Measurements from ENCODE around the gene ZNF224.
"Not testable (repeated sequence)": the region's sequence is repeated elsewhere in the genome, so short reads cannot be mapped to it uniquely, and the experiment has no call there.

ZNF224 gene

DNA sequence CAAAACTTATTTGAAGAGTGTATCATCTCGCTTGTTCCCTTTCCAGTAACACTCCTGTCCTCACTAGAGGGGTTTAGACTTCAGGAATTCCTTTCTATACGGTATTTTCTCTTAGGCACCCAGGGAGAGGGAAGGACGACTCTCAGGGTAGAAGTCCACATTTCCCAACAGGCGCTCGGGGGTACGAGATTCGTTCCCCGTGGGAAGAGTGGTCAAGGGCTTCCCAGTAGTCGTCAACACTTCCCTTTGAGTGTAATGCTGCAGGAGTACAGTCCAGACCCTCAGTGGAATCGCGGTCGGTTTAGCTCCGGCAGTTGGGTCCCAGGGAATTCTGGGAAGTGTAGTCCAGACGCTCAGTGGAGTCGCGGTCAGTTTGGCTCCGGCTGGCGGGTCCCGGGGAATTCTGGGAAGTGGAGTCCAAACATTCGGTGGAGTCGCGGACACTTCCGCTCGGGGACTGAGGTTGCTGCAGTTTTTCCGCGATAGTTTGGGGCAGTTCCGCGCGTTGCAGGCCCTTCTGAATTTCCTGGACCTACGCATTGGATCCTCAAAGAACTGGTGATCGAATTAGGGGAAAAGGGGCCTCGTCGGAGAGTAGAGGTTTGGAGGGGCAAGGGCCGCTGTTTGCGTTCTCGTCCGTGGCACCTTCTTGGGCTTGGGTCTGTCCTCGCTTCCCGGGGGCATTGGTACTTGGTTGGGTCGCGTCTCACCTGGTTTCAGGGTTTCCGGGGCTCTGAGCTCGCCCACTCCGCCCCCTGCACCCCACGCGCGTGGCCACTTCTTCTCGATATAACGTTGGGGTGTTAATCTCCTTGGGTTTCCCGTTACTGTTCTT lies at the start of gene ZNF224:
ZNF224 (plus strand) TSS at position 431 of the 835 bp plus-strand sequence. CDS start 3,513 bp downstream, outside the sequence.
- peak; percentile 83 for DNase-seq

DNA sequence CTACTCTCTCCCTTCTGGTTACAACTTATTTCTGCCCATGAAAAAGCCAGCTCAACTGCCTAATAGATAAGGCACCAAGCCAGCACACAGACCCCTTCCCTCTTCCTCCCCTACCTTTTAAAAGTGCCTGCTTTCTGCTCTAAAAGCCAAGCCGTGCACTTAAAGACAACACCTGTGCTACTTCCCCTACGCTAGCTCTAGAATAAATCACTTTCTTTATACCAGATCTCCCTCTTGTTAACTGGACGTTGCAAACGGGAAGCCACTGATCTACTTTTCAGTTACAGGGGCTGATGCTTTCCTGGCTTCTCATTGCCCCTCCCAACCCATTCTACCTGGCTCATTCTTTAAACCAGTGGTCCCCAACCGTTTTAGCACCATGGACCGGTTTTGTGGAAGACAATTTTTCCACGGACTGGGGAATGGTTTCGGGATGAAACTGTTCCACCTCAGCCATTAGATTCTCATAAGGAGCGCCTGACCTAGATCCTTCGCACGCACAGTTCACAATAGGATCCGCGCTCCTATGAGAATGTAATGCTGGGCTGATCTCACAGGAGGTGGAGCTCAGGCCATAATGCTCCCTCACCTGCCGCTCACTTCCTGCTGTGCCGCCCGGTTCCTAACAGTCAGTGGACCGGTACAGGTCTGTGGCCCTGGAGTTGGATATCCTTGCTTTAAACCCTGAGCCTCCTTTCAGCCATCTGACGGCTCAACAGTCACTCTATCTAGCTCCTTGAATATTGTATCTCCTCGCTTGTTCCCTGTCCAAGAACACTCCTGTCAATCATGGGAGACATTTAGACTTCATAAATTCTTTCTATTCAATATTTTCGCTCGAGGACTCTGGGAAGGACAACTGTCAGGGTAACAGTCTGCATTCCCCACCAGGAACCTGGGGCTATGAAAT lies 43.2 kb upstream of the ZNF224 start:
- no peak for DNase-seq

DNA sequence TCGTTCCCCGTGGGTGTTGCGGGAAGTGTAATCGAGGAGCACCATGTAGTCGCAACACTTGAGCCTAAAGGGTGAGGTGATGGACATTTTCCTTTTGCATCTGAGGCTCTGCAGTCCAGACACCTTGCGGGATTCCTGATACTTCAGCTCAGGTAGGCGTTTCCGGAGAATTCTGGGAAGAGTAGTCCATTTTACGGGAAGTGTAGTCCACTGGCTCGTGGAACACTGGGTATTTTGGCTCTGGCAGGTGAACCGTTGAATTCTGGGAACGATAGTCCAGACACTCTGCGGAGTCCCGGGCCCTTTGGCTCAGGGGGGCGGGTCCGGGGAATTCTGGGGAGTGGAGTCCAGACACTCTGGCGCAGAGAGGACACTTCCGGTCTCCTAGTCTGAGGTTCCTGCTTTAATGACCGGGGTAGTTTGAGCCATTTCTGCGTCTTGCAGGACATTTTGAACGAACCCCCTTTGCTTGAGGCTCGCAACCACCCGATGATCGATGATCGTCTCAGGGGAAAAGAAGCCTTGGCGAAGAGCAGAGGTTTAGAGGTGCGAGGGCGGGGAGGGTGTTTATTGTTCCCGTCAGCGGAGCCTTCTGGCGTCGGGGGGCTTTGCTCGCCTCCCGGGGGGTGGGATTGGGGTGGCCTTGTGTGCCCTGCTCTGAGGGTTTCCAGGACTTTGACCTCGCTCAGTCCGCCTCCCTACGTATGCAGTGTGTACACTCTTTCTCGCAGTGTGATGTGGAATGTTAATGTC lies 42.3 kb upstream of the ZNF224 start, which contains the start of gene ZNF223:
ZNF223 (plus strand) TSS at position 387 of the 753 bp plus-strand sequence. CDS start 3,141 bp downstream, outside the sequence.
- DNase-seq: peak; percentile 90

DNA sequence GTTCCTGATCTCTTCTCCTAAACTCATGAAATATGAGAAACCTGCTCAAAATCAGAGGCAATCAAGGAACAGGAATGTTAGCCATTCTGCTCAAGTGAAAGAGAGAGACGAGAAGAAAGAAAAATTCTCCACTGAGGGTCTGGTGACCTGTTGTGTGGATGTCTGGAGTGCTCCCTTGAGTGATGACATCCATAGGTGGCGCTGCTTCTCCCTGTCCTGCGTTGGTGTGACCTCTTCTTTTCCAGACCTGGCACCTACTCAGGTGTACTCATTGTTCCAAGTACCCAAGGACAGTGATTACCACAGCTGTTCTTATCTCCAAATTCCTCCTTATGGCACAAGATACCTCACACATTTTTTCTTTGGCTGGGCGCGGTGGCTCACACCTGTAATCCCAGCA lies 38.3 kb upstream of the ZNF224 start:
- no peak for DNase-seq

DNA sequence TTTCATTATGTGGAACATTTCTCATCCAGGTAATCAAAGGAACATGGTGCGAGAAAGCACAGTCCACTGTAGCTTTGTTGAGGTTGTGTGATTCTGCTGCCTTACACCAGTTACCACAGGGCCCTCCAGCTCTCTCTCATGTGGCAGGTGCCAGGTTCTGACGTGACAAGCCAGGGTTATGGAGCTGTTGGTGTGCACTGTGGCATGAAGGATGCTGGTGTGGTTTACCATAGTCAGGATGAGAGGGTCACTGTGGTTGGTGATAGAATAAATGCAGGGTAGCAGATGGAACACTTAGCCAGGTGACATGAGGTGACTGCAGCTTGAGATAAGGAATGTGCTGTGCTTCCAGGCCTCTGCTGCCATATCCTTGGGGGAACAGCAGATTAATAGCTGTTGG lies 34.9 kb upstream of the ZNF224 start:
- DNase-seq: no peak

DNA sequence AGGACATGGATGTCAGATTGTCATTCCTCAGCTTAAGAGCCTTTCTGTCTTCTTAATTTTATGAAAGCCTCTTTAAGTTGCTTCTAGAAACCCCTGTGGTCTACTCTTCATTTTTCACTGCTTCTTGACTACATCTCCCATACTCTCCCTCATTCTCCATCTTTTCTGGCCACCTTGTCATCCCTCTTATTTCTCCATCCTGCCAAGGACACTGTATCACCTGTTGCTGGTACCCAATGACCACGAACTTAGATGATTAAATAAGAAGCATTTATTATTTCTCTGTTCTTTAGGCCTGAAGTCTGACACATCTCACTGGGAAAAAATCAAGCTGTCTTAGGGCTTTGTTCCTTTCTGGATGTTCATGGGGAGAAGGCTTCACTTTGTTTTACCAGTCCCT lies 33.1 kb upstream of the ZNF224 start:
- DNase-seq: no peak

DNA sequence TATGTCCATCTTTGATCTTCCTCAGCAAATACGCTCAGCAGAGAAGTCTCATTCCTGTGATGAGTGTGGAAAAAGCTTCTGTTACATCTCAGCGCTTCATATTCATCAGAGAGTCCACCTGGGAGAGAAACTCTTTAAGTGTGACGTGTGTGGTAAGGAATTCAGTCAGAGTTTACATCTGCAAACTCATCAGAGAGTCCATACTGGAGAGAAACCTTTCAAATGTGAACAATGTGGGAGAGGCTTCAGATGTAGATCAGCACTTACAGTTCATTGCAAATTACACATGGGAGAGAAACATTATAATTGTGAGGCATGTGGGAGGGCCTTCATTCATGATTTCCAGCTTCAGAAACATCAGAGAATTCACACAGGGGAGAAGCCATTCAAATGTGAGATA lies 27.9 kb upstream of the ZNF224 start:
- no peak for DNase-seq

DNA sequence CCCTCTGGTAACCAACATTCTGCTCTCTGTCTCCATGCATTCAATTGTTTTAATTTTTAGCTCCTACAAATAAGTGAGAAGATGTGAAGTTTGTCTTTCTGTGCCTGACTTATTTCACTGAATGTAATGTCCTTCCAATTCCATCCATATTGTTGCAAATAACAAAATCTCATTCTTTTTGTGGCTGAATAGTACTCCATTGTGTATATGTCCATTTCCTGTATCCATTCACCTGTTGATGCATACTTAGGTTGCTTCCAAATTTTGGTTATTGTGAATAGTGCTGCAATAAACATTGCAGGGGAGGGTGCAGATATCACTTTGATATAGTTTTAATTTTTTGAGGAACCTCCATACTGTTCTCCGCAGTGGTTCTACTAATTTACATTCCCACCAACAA lies 24.7 kb upstream of the ZNF224 start:
- no peak for DNase-seq

DNA sequence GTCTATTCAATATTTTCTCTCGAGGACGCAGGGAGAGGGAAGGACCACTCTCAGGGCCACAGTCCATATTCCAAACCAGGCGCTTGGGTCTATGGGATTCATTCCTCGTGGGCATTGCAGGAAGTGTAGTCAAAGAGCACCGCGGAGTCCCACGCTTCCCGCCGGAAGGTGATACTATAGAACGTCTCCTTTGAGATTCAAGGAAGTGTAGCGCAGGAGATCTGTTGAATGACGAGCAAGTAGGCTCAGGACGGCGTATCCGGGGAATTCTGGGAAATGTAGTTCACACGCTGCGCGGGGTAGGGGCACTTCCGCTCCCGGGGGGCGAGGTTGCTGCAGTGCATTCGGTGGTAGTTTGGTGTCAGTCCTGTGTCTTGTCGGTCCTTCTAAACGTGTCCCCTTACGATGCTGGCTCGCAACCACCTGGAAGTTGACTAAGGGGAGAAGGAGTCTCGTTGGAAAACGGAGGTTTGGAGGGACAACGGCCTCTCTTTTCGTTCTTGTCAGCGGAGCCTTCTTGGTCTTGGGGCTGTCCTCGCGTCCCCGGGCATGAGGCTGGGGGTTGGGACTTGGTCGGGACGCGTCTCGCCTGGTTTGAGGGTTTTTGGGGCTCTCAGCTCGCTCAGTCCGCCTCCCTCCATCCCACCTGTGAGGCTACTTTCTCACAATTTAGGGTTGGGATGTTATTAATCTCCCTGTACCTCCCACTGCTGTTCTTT lies 22.2 kb upstream of the ZNF224 start, which contains the start of gene ZNF284:
ZNF284 (plus strand) TSS at position 336 of the 719 bp plus-strand sequence. CDS start 4,231 bp downstream, outside the sequence.
- peak; percentile 88 for DNase-seq

DNA sequence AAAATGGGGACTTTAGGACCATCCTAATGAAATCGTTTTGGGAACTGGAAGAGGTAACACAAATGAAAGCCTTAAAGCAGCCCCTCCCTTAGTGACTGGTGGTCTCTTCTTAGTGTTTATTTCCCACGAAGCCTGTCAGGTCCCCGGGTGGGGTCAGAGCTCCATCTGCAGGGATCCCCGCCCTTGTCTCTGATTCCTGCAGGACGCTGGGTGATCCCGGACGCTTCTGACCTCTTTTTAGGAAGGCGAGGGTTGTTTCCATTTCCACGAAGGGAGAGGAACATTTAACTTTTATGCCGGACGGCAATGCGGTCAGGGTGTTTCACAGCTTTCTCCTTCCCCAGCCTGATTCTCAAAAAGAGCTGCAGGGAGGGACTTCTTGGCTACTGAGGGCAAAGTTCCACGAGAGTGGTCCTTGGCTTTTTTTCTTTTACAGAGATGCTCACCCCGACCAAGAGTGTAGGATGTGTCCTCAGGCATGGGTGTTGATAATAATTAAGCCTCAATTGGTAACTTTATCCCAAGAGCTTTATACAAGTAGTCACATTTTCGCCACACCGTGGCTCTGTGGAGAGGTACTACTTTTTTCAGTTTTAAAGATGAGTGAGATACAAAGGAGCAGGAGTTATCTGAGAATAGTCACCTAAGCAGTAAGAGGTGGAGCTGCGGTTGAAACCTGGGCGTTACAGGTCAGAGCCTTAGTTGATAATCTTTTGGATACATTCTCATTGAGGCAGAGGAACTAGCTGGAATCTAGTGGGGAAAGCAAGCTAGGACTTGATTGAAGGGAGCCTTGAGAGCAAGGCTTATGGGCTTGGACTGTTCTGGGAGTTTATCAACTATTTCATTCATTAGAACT lies 21.4 kb upstream of the ZNF224 start:
- no peak for DNase-seq

DNA sequence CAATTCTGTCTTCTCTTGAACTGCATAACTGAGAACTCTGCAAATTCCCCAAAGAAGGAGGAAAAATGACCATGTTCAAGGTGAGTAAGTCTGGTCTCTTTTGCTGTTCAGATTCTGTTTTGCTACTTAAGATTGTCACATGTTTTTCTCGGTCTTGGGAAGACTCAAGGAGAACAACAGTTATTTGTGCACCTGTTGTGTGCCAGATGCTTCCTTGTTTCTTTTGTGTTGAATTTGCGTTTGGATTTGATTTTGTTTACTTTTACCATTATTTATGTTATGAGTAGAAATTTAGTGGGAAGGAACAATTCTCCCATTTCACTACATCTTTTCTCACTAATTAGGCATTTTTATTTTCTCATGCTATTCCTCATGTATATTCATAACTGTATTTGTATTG lies 17.8 kb upstream of the ZNF224 start:
- no peak for DNase-seq

DNA sequence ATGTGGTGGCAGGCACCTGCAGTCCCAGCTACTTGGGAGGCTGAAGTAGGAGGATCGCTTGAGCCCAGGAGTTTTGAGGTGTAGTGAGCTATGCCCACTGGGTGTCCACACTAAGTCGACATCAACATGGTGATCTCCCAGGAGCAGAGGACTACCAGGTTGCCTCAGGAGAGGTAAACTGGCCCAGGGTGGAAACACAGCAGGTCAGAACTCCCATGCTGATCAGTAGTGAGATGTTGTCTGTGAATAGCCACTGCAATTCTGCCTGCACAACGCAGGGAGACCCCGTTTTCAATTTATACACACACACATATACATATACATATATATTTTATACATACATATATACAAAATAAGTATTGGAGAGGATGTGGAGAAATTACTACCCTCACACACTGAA lies 2.1 kb upstream of the ZNF224 start:
- no peak for DNase-seq

DNA sequence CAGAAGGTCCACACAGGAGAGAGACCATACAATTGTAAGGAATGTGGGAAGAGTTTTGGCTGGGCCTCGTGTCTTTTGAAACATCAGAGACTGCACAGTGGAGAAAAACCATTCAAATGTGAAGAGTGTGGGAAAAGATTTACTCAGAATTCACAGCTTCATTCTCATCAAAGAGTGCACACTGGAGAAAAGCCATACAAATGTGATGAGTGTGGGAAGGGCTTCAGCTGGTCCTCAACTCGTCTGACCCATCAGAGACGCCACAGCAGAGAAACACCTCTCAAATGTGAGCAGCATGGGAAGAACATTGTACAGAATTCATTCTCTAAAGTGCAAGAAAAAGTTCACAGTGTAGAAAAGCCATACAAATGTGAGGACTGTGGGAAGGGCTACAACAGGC lies 13.6 kb downstream of the ZNF224 start:
- DNase-seq: no peak

DNA sequence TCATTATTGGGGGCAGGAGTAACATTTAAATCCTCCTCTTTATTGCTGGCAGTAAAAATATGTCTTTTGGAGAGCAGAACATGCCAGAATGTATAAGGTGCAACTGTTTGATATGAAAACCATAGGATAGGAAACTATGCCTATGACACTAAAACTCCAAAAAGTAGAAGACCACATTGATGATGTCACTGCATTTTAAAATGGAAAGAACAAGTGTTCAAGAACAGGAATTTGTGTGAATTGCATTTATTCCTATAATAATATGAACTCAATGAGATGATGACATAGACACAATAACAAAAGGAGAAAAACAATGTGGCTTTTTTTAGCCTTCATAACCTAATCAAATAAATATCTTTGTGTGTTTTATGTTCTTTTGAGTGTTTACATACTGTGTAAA lies 15.3 kb downstream of the ZNF224 start:
- no peak for DNase-seq

DNA sequence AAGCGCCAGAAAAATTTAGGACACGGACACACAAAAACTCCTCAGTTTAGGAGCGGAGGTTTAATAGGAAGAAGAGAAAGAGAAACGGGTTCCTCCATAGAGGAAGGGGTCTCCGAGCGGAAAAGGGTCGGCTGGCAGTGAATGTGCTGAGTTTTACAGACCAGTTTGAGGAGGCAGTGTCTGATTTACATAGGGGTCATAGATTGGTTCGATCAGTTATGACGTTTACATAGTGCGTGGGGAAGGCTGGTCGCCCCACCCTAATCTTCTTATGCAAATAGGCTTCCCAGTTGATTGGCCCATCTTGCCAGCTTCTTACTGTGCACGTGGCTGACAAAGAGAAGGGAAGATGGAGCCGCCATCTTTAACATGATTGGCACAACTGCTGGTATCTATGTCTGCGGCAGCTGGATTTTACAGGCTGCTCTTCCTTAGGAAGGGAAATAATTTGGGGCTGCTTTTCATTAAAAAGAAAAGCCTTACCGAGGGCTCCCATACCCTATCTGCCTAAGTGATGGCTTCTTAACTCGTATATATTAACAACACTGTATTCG lies 17.8 kb downstream of the ZNF224 start:
- no peak for DNase-seq

DNA sequence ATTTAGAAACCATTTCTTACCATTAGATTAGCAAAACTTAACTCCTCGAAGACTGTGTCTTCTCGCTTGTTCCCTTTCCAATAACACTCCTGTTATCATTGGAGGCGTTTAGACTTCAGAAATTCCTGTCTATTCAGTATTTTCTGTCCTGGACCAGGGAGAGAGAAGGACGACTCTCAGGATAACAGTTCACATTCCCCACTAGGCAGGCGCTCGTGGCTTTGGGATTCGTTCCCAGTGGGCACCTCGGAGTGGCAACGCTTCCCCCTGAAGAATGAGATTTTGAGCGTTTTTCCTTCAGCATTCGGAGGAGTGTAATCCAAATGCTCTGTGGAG lies 18.6 kb downstream of the ZNF224 start:
- no peak for DNase-seq

DNA sequence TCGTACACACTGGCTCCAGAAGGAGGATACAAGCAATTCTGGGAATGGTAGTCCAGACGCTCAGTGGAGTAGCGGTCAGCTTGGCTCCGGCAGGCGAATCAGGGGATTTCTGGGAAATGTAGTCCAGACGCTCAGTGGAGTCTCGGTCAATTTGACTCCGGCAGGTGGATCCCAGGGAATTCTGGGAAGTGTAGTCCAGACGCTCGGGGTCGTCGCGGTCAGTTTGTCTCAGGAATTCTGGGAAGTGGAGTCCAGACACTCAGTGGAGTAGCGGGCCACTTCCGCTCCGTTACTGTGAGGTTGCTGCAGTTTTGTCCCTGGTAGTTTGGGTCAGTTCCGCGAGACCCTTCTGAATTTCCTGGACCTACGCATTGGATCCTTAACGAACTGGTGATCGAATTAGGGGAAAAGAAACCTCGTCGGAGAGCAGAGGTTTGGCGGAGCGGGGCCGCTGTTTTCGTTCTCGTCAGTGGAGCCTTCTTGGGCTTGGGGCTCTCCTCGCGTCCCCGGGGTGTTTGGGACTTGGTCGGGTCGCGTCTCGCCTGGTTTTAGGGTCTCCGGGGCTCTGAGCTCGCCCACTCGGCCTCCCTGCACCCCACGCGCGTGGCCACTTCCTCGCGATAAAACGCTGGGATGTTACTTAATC lies 19.1 kb downstream of the ZNF224 start, which contains the start of gene ZNF225:
ZNF225 (plus strand) TSS at position 262 of the 646 bp plus-strand sequence. CDS start 2,429 bp downstream, outside the sequence.
- DNase-seq: peak; percentile 97

DNA sequence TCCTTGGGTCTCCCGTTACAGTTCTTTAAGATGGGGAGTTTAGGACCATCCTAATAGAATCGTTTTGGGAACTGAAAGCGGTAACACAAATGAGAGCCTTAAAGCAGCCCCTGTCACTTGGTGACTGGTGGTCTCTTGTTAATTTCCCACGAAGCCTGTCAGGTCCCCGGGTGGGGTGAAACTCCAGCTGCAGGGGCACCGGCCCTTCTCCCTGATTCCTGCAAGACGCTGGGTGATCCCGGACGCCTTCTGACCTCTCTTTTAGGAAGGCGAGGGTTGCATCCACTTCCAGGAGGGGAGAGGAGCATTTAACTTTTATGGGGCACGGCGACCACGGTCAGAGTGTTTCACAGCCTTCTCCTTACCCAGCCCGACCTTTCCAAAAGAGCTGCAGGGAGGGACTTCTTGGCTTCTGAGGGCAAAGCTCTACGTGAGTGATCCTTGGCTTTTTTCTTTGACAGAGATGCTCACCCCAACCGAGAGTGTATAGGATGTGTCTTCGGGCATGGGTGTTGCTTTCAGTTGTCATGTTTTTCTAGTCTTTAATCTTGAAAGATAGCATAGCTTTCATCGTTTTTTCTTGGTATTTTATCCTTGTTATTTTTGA lies 19.7 kb downstream of the ZNF224 start:
- no peak for DNase-seq

DNA sequence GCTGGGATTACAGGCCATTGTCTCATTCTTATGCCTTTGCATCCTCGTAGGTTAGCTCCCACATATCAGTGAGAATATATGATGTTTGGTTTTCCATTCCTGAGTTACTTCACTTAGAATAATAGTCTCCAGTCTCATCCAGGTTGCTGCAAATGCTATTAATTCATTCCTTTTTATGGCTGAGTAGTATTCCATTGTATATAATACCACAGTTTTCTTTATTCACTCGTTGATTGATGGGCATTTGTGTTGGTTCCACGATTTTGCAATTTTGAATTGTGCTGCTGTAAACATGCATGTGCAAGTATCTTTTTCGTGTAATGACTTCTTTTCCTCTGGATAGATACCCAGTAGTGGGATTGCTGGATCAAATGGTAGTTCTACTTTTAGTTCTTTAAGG lies 27.0 kb downstream of the ZNF224 start:
- not testable (repeated sequence) for DNase-seq

DNA sequence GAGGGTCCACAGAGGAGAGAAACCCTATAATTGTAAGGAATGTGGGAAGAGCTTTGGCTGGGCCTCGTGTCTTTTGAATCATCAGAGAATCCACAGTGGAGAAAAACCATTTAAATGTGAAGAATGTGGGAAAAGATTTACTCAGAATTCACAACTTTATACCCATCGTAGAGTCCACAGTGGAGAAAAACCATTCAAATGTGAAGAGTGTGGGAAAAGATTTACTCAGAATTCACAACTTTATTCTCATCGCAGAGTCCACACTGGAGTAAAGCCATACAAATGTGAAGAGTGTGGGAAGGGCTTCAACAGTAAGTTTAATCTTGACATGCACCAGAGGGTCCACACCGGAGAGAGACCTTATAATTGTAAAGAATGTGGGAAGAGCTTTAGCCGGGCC lies 37.8 kb downstream of the ZNF224 start:
- no peak for DNase-seq
